Measurements from ENCODE around the gene GADD45GIP1.
"Not testable (repeated sequence)": the region's sequence is repeated elsewhere in the genome, so short reads cannot be mapped to it uniquely, and the experiment has no call there.

Gene GADD45GIP1

DNA sequence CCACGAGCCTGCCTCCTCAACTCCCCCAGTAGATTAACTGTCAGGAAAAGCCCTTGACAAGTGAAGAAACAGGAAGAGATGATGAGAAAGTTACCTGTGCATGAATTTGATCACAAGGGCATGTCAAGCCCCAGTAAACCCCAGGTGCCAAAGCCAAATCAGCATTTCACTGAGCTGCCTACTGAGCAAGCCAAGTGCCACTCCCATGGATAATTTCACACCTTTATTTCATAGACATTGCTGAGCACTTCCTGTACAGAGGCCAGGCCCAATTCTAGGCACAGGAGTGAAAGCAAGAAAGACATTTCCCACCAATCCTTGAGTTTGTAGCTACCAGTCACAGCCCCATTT, 2.4 kb downstream of the GADD45GIP1 start:
- no peak overlapping the region for H3K27ac ChIP-seq
- TF ChIP-seq, protein P1, sequence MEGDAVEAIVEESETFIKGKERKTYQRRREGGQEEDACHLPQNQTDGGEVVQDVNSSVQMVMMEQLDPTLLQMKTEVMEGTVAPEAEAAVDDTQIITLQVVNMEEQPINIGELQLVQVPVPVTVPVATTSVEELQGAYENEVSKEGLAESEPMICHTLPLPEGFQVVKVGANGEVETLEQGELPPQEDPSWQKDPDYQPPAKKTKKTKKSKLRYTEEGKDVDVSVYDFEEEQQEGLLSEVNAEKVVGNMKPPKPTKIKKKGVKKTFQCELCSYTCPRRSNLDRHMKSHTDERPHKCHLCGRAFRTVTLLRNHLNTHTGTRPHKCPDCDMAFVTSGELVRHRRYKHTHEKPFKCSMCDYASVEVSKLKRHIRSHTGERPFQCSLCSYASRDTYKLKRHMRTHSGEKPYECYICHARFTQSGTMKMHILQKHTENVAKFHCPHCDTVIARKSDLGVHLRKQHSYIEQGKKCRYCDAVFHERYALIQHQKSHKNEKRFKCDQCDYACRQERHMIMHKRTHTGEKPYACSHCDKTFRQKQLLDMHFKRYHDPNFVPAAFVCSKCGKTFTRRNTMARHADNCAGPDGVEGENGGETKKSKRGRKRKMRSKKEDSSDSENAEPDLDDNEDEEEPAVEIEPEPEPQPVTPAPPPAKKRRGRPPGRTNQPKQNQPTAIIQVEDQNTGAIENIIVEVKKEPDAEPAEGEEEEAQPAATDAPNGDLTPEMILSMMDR (conservative IDR thresholded peaks at IDR 0.05): no peak
- TF ChIP-seq ZFX (IDR thresholded peaks at IDR 0.05): no peak

DNA sequence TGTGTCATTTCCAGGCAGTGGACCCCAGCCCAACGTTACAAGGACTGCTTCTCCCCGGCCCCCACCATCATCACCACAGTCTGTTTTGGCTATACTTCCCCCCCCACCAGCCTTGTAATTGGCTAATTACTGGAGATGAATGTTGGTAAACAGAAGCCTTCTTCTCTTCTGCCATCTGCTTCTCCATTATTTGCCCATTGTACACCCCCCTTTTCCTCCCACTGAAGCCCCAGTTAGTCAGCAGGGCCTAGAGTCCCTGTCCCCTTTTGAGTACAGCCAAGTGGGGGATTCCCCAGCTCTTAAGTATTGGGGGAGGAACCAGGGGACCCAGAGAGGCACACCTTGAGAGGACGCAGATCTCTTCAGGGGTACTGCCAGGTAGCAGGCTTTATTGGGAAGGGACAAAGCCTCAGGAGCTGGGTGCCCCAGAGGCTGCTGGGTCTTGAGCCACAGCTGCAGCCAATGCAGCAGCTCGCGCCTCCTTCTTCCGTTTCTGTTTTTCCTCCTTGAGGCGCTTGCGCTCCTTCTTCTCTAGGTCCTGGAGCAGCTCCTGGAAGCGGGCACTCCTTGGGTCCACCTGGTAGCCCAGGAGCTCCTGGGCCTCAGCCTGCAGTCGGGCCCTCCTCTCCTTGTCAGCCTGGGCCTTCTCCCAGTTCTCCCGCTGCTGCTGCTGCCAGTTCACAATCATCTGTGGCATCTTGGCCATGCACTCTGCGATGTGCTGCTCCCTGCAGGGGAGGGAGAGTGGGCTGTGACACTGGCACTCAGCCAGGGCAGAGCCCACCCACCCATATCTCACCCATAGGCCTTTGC, 3.0 kb downstream of the GADD45GIP1 start:
- TF ChIP-seq, protein P1 (conservative IDR thresholded peaks at IDR 0.05): no peak
- no peak for TF ChIP-seq ZFX (IDR thresholded peaks at IDR 0.05)
- H3K27ac ChIP-seq: no peak overlapping the region

DNA sequence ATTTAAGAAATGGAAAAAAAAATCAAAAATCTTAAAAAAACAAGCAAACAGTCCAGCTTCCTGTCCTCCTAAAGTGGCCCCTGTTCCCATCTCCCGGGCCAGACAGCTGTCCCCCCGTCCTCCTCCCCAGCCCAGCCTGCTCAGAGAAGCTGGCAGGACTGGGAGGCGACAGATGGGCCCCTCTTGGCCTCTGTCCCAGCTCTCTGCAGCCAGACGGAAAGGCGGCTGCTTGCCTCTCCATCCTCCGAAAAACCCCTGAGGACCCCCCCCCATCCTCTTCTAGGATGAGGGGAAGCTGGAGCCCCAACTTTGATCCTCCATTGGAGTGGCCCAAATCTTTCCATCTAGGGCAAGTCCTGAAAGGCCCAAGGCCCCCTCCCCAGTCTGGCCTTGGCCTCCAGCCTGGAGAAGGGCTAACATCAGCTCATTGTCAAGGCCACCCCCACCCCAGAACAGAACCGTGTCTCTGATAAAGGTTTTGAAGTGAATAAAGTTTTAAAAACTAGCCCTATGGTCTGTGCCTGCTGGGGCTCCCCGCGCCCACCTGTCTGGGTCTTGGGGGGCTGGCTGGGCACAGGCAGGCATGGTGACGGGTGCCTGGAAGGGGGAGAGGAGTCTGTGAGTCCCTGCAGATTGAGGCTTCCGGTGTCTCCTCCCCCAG, 3.8 kb downstream of the GADD45GIP1 start:
- H3K27ac ChIP-seq: no peak overlapping the region
- TF ChIP-seq, protein P1 (conservative IDR thresholded peaks at IDR 0.05): no peak
- TF ChIP-seq ZFX (IDR thresholded peaks at IDR 0.05): no peak

DNA sequence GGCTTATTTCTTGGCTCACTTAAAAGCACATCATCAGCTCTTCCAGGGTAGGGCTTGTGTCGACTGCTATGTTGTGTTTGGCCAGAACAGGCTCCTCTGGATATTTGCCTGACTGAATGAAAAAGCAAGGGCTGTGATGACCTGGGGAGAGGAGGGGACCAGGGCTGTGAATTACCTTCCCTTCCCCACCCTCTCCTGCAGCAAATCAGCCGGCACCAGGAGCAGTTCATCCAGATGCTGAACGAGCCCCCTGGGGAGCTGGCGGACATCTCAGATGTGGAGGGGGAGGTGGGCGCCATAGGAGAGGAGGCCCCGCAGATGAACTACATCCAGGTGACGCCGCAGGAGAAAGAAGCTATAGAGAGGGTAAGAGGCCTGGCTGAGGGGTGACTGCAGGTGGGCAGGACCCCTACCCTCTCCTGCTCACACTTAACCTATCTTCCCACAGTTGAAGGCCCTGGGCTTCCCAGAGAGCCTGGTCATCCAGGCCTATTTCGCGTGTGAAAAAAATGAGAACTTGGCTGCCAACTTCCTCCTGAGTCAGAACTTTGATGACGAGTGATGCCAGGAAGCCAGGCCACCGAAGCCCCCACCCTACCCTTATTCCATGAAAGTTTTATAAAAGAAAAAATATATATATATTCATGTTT, 4.4 kb downstream of the GADD45GIP1 start:
- H3K27ac ChIP-seq: no peak overlapping the region
- no peak for TF ChIP-seq ZFX (IDR thresholded peaks at IDR 0.05)
- TF ChIP-seq, protein P1 (conservative IDR thresholded peaks at IDR 0.05): no peak

DNA sequence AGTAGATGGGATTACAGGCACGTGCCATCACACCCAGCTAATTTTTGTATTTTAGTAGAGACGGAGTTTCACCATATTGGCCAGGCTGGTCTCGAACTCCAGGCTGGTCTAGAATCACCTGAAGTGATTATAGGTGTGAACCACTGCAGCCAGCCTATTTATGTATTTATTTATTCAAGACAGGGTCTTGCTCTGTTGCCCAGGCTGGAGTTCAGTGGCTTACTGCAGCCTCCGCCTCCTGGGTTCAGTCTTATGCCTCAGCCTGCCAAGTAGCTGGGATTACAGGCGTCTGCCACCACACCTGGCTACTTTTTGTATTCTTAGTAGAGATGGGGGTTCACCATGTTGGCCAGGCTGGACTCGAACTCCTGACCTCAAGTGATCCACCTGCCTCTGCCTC, 5.0 kb downstream of the GADD45GIP1 start:
- H3K27ac ChIP-seq: not testable (repeated sequence)

DNA sequence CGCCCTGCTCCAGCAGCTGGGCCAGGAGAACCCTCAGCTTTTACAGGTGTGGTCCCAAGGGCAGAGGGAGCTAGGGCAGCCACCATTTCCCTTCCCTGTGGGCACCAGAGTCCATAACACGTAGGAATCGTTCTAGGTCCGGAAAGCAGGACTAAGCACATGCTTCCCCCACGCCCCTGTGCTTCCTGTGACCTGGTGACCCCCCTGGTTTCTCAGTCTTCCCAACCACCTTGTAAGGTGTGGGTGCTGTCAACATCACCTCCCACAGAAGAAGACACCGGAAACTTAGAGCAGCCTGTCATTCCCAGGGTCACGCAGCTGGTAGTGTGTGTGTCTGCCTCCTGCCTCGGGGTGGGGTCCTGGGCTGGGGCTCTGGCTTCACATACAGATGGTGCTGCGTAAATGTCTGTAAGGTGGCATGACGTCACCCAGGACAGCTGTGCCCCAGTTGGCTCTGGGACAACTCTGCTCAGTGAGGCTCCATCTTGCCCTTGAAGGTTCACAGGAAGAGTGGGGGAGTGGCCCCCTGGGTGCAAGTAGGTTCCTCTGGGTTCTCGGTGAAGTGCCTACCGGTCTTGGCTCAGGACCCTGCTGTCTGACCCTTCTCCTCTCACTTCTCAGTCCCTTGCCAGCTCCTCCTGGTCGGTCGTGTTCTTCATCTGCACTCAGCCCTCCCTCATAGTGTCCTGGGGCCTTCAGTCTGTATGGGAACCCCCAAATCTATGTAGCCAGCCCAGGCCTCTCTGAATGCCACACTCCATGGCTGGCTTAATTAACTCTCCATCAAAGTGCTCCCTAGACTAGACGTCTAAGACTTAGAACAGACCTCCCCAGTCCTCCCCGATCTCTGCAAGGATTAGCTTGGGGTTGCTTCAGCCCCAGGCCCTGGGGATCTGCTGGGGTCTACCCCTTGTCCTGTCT, 7.4 kb downstream of the GADD45GIP1 start:
- TF ChIP-seq, protein P1 (conservative IDR thresholded peaks at IDR 0.05): no peak
- TF ChIP-seq ZFX (IDR thresholded peaks at IDR 0.05): no peak
- no peak overlapping the region for H3K27ac ChIP-seq

DNA sequence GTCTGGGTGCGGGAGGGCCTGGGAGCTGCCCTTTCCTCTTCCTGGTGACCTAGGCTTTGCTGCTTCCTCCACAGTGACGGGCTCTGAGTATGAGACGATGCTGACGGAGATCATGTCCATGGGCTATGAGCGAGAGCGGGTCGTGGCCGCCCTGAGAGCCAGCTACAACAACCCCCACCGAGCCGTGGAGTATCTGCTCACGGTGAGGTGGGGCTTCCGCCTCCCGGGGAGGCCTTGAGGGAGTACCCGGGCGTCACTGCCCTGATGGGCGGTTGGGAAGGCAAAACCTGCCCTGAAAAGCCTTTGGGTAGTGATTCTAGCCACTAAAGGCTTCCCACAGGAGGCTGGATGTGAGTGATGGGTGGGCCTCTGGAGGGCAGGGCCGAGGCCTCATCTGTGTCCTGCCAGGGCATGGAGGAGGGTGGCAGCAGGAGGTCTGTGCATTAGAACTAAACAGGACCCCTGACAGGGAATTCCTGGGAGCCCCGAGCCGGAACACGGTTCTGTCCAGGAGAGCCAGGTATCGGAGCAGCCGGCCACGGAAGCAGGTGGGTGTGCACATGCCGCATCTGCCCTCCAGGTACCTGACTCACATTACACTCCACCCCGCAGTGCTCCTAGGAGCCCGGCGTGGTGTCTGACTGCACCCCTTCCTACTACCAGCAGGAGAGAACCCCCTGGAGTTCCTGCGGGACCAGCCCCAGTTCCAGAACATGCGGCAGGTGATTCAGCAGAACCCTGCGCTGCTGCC, 8.2 kb downstream of the GADD45GIP1 start:
- TF ChIP-seq, protein P1 (conservative IDR thresholded peaks at IDR 0.05): no peak
- TF ChIP-seq ZFX (IDR thresholded peaks at IDR 0.05): no peak
- H3K27ac ChIP-seq: no peak overlapping the region
